Skeletal muscle cell (primary cell): ENCODE results near the gene GH1.
"Not testable (repeated sequence)": the region's sequence is repeated elsewhere in the genome, so short reads cannot be mapped to it uniquely, and the experiment has no call there.

Experiments used
- DNase-seq: peaks from one replicate; pipeline ENCODE4 v3.0.0-alpha.2; 2010; ENCODE audit warnings: low read depth
- H3K4me3 ChIP-seq: 2 replicates; pipeline ENCODE4 v1.5.1; 2011; ENCODE audit warnings: low read depth, mild to moderate bottlenecking, control low read depth, low read length, moderate library complexity

GH1 gene

DNA sequence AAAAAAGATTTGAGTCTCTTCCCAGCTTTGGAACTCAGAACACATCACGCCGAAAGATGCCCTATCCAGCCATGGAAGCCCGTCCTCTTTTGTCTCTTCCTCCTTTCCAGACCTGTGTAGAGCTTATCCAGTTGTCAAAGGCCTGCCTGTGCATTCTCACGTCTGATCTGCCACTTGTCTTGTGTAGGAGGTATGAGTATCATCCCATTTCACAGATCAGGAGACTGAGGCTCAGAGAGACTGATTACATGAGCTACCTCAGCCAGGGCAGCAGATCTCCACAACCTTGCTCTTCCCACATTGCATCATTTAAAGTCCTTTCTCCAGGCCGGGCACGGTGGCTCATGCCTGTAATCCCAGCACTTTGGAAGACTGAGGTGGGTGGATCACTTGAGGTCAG, 43.9 kb downstream of the GH1 start:
- not testable (repeated sequence) for DNase-seq, H3K4me3 ChIP-seq

DNA sequence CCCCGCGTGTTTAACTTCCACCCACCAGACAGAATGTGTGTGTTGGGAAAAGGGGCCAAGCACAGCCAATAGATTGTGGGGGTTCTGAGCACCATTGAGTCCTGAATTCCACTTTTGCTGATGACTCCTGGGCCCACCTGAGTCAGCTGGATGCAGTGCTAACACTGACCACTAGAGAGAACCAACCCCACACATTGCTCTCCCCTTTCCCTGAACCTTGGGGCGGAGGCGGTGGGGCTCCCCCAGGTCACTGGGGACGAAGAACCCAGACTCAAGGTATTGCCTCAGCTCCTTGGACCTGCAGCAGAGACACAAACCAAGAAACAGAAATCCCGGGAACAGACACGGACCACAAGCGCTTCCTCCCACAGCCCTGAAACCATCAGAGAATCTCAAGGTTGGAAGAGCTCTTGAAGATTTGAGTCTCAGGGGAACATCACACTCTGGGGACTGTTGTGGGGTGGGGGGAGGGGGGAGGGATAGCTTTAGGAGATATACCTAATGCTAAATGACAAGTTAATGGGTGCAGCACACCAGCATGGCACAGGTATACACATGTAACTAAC, 44.5 kb downstream of the GH1 start:
- not testable (repeated sequence) for DNase-seq, H3K4me3 ChIP-seq

DNA sequence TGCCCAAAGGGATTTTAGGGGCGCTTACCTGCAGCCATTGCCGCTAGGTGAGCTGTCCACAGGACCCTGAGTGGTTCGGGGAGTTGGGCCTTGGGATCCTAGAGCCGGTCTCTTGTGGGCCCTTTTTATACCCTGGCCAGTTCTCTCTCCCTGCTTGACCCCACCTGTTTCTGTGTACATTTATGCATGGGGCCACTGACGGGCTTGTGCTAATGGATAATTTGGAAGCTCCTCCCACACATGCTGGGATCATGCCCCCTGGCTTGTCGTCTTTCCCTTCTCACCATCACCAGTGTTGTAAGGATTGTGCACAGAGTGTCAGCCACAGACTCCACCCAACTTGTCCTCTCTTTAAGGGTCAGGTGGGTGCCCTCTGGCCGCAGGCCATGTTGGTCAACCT, 45.1 kb downstream of the GH1 start, which contains the start of gene CSH2:
TSS of gene CSH2 (minus strand) at position 101 of the 400 bp plus-strand sequence. CDS start at position 38, 63 bp downstream.
- not testable (repeated sequence) for DNase-seq, H3K4me3 ChIP-seq

DNA sequence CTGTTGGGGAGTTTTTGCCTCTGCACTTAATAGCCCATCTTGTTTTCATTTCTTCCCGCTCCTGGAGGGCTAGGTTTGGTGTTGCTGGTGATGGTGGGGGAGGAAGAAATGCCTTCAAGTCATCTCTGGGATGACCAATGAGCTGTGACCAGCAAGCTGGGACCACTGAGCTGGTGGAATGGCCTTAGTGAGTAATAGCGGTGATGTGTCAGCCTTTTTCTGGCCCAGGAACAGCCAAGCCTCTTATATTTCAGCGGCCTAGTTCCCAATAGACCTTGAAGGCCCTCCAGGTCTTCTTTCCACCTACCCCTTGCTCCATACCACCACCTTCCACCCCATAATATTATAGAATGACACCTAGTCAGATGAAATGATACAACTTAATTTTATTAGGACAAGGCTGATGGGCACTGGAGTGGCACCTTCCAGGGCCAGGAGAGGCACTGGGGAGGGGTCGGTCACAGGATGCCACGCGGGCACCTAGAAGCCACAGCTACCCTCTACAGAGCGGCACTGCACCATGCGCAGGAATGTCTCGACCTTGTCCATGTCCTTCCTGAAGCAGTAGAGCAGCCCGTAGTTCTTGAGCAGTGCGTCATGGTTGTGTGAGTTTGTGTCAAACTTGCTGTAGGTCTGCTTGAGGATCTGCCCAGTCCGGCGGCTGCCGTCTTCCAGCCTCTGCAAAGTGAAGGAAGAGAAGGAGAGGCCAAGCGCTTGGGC, 46.8 kb downstream of the GH1 start:
- not testable (repeated sequence) for H3K4me3 ChIP-seq

DNA sequence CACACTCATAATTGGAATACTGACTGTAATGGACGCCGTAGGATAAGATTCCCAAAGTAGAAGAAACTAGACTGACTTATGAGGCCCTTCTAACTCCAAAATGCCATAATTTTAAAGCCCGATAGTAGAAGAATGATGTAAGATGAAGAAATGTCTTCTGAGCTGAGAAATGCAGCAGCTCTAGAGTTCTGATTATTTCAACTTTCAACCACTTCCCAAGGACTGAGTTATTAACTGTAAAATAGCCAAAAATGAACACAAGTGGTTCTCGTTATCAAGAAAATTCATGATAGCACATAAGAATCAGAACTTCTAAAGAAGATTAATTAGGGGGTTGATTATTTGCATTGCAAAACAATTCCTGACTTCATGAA, 48.4 kb downstream of the GH1 start:
- not testable (repeated sequence) for H3K4me3 ChIP-seq, DNase-seq

More for the DNA sequence above, 46.8 kb downstream of the GH1 start:
- not testable (repeated sequence) for DNase-seq

DNA sequence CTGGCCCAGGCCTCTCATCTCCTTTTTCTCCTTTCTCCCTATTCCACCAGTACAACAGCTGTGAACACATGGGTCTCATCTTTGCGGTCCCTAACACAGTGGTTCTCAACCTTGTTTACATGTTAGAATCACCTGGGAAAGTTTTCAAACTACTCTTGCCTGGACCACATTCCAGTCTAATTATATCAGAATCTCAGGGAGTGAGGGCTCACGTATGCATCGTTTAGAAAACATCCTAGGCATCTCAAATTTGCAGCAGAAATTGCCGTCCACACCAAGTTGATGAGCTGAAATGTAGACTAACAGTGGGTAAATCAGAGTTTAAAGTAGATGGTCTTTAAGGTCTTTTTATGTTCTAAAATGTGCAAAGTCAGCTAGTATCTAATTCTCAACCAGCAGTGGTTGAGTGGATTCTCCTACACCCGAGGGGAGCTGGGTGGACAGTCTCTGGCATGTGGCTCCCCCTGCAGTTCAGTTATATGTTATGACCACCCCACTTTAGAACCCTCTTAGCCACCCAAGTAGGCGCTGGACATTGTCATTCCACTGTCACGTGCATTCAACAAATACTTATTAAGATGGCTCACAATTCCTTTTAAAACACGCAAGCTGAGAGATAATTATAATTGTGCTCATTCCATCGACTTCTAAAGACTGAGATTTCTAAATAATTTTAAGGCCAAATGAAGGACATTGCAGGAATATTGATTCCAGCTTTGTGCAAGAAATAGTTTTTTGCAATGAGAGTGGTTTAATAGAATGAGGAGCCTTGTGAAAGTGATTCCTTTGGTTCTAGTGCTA, 48.9 kb downstream of the GH1 start:
- not testable (repeated sequence) for H3K4me3 ChIP-seq, DNase-seq
